Measurements from ENCODE around the gene CUX1. TPM values are rescaled to one million over a fixed set of nuclear protein-coding genes. Genes with fewer than 3 reads are reported as not detected.

CUX1 gene
- total and polyA plus RNA-seq, 10 of the 15 experiments (the other 5 are each of a cell fraction or from before 2014, with no cell fraction given) = 6.1 to 48.6 (median 25.9) TPM

- ChIA-PET RAD21 (ENCODE audit: unreplicated experiment) (no interaction called here), CTCF (no interaction called here), SMC1A (ENCODE audit: uncharacterized antibody, unreplicated experiment) (no interaction called here), POLR2A (interaction anchor here (0.6 kb wide), 1 partner anchor 89 kb away, joined by 3 read pairs; no protein-coding TSS in a partner anchor)
- peaks cover 25% of the 10 kb centered on the region for H3K4me1 ChIP-seq (ENCODE audit: control insufficient read depth, insufficient read depth, low read length)
- no peak for ATAC-seq
- peaks cover 0 to 1% of the 10 kb centered on the region in 2 experiments; a peak in 1 of 4 replicates for H3K36me3 ChIP-seq (ENCODE audit: control insufficient read depth in 2 of 2, insufficient read depth in 2 of 2, low read length in 1 of 2)
- TF ChIP-seq TBL1XR1 (IDR thresholded peaks at IDR 0.05; ENCODE audit: low read depth, low read length) (no peak), HDAC2 (IDR thresholded peaks at IDR 0.05) (no peak)
- no peaks in the 10 kb centered on the region for H3K27me3 ChIP-seq (replicated peaks in 1 of 2; ENCODE audit: control insufficient read depth in 2 of 2, insufficient read depth in 2 of 2, low read length in 1 of 2)
- H2AFZ ChIP-seq (ENCODE audit: control insufficient read depth, low read depth, low read length) = no peak overlapping the region
- H3K27ac ChIP-seq (ENCODE audit: control insufficient read depth, insufficient read depth) = no peak overlapping the region
- intact Hi-C loops (cut with micrococcal nuclease; ENCODE audit: unreplicated experiment) (no loop called here), in situ Hi-C loops (cut with MboI) (no loop called here)
- H3K79me2 ChIP-seq (ENCODE audit: control insufficient read depth, insufficient read depth, low read length) = peaks cover 4% of the 10 kb centered on the region; the same call in 1 of the 2 replicates
- no peaks in the 10 kb centered on the region for H3K9me3 ChIP-seq (replicated peaks; ENCODE audit: control insufficient read depth, insufficient read depth, low read length)
- no peak overlapping the region for H3K4me3 ChIP-seq
- no peaks in the 10 kb centered on the region for H4K20me1 ChIP-seq (ENCODE audit: control insufficient read depth, insufficient read depth)
- no peak overlapping the region for H3K9ac ChIP-seq (ENCODE audit: control insufficient read depth, insufficient read depth, low read length)
- no peak overlapping the region for H3K4me2 ChIP-seq (ENCODE audit: control insufficient read depth, insufficient read depth)
- FAIRE-seq = no peak
- DNase-seq (ENCODE audit: low read depth, low spot score) = no peak
- BruUV-seq (replicated peaks) = no TSS peak
- WGBS (ENCODE audit: insufficient coverage, insufficient replicate concordance, low lambda C conversion rate, missing lambda C conversion rate) = 92% methylated on average over 15 of the region's 15 CpGs
These were observed 127.8 kb downstream of the CUX1 start for GRCh38 chr7:101945034-101945758.

- Histone ChIP-seq H3K27me3 (replicated peaks in 1 of 2; ENCODE audit: control insufficient read depth in 2 of 2, insufficient read depth in 2 of 2, low read length in 1 of 2) (no peaks in the 10 kb centered on the region), H3K4me3 (no peak overlapping the region), H3K36me3 (ENCODE audit: control insufficient read depth in 2 of 2, insufficient read depth in 2 of 2, low read length in 1 of 2) (peaks cover 0 to 5% of the 10 kb centered on the region in 2 experiments; a peak in 3 of 4 replicates), H3K4me1 (ENCODE audit: control insufficient read depth, insufficient read depth, low read length) (peaks cover 5% of the 10 kb centered on the region), H3K4me2 (ENCODE audit: control insufficient read depth, insufficient read depth) (no peak overlapping the region), H4K20me1 (ENCODE audit: control insufficient read depth, insufficient read depth) (no peaks in the 10 kb centered on the region), H3K9me3 (replicated peaks; ENCODE audit: control insufficient read depth, insufficient read depth, low read length) (no peaks in the 10 kb centered on the region), H3K9ac (ENCODE audit: control insufficient read depth, insufficient read depth, low read length) (no peak overlapping the region), H3K79me2 (ENCODE audit: control insufficient read depth, insufficient read depth, low read length) (no peaks in the 10 kb centered on the region), H2AFZ (ENCODE audit: control insufficient read depth, low read depth, low read length) (no peak overlapping the region), H3K27ac (ENCODE audit: control insufficient read depth, insufficient read depth) (no peak overlapping the region)
- ChIA-PET RAD21 (ENCODE audit: unreplicated experiment) (no interaction called here), CTCF (interaction anchor here (0.8 kb wide), 1 partner anchor 9 kb away, joined by 3 read pairs; no protein-coding TSS in a partner anchor), SMC1A (ENCODE audit: uncharacterized antibody, unreplicated experiment) (interaction anchor here (0.6 to 0.8 kb wide), 2 partner anchors 10 to 12 kb away, joined by 3 to 4 read pairs; no protein-coding TSS in a partner anchor), POLR2A (no interaction called here)
- in situ Hi-C loops (cut with MboI) = no loop called here
- no peak for FAIRE-seq
- no peak for ATAC-seq
- WGBS (ENCODE audit: insufficient coverage, insufficient replicate concordance, low lambda C conversion rate, missing lambda C conversion rate) = 82% methylated on average over 10 of the region's 10 CpGs
- no TSS peak for BruUV-seq (replicated peaks)
- DNase-seq (ENCODE audit: low read depth, low spot score) = no peak
- intact Hi-C loops (cut with micrococcal nuclease; ENCODE audit: unreplicated experiment) = no loop called here
- TF ChIP-seq MAX (IDR thresholded peaks at IDR 0.05; ENCODE audit: low read depth, low read length) (no peak), IKZF1 (conservative IDR thresholded peaks at IDR 0.05) (no peak), SMARCA5 (IDR thresholded peaks at IDR 0.05) (no peak), DPF2 (IDR thresholded peaks at IDR 0.05) (no peak), ESRRA (IDR thresholded peaks at IDR 0.05; ENCODE audit: low read length) (no peak), HSF1 (IDR thresholded peaks at IDR 0.05; ENCODE audit: low read depth, low read length) (no peak), NKRF (conservative IDR thresholded peaks at IDR 0.05) (no peak), ZNF24 (IDR thresholded peaks at IDR 0.05) (no peak), ZSCAN29 (IDR thresholded peaks at IDR 0.05) (no peak), LARP7 (IDR thresholded peaks at IDR 0.05) (no peak), GABPA (IDR thresholded peaks at IDR 0.05; ENCODE audit: low read depth) (no peak), ZNF622 (IDR thresholded peaks at IDR 0.05) (no peak), POLR2A (IDR thresholded peaks at IDR 0.05; ENCODE audit: low read depth, low read length) (no peak)
These were observed 130.5 kb downstream of the CUX1 start for GRCh38 chr7:101947899-101948298.
